Osteocyte (in vitro differentiated cells): ENCODE results near the gene VAC14. TPM values are rescaled to one million over a fixed set of nuclear protein-coding genes. Genes with fewer than 3 reads are reported as not detected.
A peak's percentile ranks its signal among the peaks of the same experiment; 100 is the strongest.

ENCODE experiments used
- DNase-seq: peaks from one replicate; pipeline ENCODE4 v3.0.0; 2021; ENCODE audit warnings: mixed read lengths; ENCODE audit not compliant: unreplicated experiment; ENCODE audit errors: extremely low spot score
- H3K27ac Mint-ChIP-seq: one replicate; pipeline ENCODE4 v1.8.0; 2021; ENCODE audit warnings: mild to moderate bottlenecking, mixed read lengths; ENCODE audit not compliant: unreplicated experiment
- H3K27me3 Mint-ChIP-seq: one replicate; pipeline ENCODE4 v1.8.0; 2021; ENCODE audit warnings: mixed read lengths; ENCODE audit not compliant: unreplicated experiment
- H3K36me3 Mint-ChIP-seq: one replicate; pipeline ENCODE4 v1.8.0; 2021; ENCODE audit warnings: mixed read lengths; ENCODE audit not compliant: unreplicated experiment
- H3K4me1 Mint-ChIP-seq: one replicate; pipeline ENCODE4 v1.8.0; 2021; ENCODE audit warnings: mixed read lengths; ENCODE audit not compliant: unreplicated experiment
- H3K4me3 Mint-ChIP-seq: one replicate; pipeline ENCODE4 v1.8.0; 2021; ENCODE audit warnings: mild to moderate bottlenecking, moderate library complexity, mixed read lengths; ENCODE audit not compliant: unreplicated experiment
- H3K9me3 Mint-ChIP-seq: one replicate; pipeline ENCODE4 v1.8.0; 2021; ENCODE audit warnings: mixed read lengths; ENCODE audit not compliant: unreplicated experiment
- CTCF ChIP-seq: fragments of 200-600 bp; sonication (generic); IDR thresholded peaks from 2 replicates; pipeline ENCODE4 v1.5.0; 2021; ENCODE audit warnings: antibody characterized with exemption, mild to moderate bottlenecking, moderate library complexity
- total RNA-seq: library from RNA; stranded (reverse); gene quantifications from 2 replicates; pipeline ENCODE4 v1.2.1, GENCODE V29; 2021

VAC14 gene
- total RNA-seq, 1 donor from 2014 or later, result 44.5 TPM

- Mint-ChIP-seq H3K27ac (peak overlapping the region; percentile 100), H3K4me1 (peaks cover 97% of the 10 kb centered on the region), H3K4me3 (no peak overlapping the region), H3K36me3 (no peaks in the 10 kb centered on the region), H3K9me3 (no peaks in the 10 kb centered on the region), H3K27me3 (no peaks in the 10 kb centered on the region)
- DNase-seq, result peak; percentile 94
- TF ChIP-seq CTCF, result peak; percentile 60
Measured at GRCh38 chr16:70703041-70703834, 97.7 kb downstream of the VAC14 start.

- H3K27me3 Mint-ChIP-seq, result no peaks in the 10 kb centered on the region
- no peaks in the 10 kb centered on the region for H3K9me3 Mint-ChIP-seq
- H3K4me3 Mint-ChIP-seq, result no peak overlapping the region
- H3K27ac Mint-ChIP-seq, result peak overlapping the region; percentile 100
- H3K36me3 Mint-ChIP-seq, result peaks cover 3% of the 10 kb centered on the region
- DNase-seq, result no peak
- TF ChIP-seq CTCF, result no peak
- peaks cover 97% of the 10 kb centered on the region for H3K4me1 Mint-ChIP-seq
Measured at GRCh38 chr16:70702624-70703023, 98.3 kb downstream of the VAC14 start.

- Mint-ChIP-seq H3K9me3 (no peaks in the 10 kb centered on the region), H3K27me3 (no peaks in the 10 kb centered on the region), H3K27ac (peak overlapping the region; percentile 100), H3K36me3 (peaks cover 3% of the 10 kb centered on the region), H3K4me1 (peaks cover 97% of the 10 kb centered on the region), H3K4me3 (no peak overlapping the region)
- no peak for DNase-seq
- no peak for TF ChIP-seq CTCF
Measured at GRCh38 chr16:70701998-70702397, 99.0 kb downstream of the VAC14 start.

GRCh38 chr16:70701596-70701995, 99.4 kb downstream of the VAC14 start:
- no peak overlapping the region for H3K4me3 Mint-ChIP-seq
- no peaks in the 10 kb centered on the region for H3K9me3 Mint-ChIP-seq
- no peaks in the 10 kb centered on the region for H3K27me3 Mint-ChIP-seq
- no peak for TF ChIP-seq CTCF
- peak overlapping the region; percentile 100 for H3K27ac Mint-ChIP-seq
- H3K4me1 Mint-ChIP-seq, result peaks cover 97% of the 10 kb centered on the region
- H3K36me3 Mint-ChIP-seq, result peaks cover 3% of the 10 kb centered on the region
- no peak for DNase-seq

GRCh38 chr16:70701036-70701435, 99.9 kb downstream of the VAC14 start:
- Mint-ChIP-seq H3K27me3 (no peaks in the 10 kb centered on the region), H3K4me3 (no peak overlapping the region), H3K27ac (peak overlapping the region; percentile 100), H3K4me1 (peaks cover 98% of the 10 kb centered on the region), H3K36me3 (peaks cover 3% of the 10 kb centered on the region), H3K9me3 (no peaks in the 10 kb centered on the region)
- TF ChIP-seq CTCF, result no peak
- no peak for DNase-seq
